ENCODE data around the gene KRTAP10-5.
"Not testable (repeated sequence)": the region's sequence is repeated elsewhere in the genome, so short reads cannot be mapped to it uniquely, and the experiment has no call there.

KRTAP10-5 gene

DNA sequence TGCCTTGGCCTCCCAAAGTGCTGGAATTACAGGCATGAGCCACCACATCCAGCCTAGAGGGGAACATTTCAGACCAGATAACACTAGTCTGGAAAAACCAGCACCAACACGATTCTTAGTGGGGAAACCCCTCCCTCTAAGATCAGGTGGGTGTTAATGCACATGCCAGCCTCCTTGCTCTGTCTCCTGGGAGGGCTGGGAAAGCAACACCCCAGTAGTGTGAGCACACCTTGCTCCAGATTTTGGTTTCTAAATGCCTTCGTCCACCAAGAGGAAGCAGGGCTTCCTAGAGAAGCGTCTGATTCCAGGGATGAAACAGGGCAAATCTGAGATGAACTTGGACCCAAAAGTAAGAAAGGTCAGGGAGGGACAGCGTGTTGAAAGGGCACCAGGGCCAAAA, 9.1 kb downstream of the KRTAP10-5 start:
- DNase-seq = no peak

DNA sequence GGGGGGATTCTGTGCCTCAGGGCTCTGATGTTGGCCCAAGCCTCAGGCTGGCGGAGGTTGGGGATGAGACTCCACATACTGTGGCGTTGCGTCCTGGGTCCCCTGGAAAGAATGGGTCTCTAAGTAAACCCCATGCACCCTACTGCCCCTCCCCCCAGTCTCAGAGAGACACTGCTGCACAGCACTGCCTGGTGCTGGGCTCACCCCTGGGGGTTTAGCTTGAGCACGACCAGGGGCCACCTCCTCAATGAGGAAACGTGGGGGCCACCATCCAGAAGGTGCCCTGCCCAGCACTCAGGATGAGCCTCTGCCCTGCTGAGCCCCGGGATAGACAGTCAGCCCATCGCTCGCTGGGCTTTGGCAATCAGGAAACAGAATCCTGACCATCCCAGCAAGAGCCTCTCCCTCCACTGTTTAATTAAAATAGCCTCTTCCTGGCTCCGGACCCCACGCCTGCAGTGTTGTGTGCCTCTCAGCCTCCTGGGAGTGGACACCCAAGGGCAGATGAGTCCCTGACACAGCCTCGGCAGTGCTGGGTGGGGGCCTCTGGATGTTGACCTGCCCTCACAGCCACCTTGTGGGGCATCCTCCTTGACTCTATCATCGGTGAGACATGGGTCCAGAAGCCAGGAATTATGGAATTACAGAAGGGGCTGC, 10.4 kb downstream of the KRTAP10-5 start:
- DNase-seq = no peak

DNA sequence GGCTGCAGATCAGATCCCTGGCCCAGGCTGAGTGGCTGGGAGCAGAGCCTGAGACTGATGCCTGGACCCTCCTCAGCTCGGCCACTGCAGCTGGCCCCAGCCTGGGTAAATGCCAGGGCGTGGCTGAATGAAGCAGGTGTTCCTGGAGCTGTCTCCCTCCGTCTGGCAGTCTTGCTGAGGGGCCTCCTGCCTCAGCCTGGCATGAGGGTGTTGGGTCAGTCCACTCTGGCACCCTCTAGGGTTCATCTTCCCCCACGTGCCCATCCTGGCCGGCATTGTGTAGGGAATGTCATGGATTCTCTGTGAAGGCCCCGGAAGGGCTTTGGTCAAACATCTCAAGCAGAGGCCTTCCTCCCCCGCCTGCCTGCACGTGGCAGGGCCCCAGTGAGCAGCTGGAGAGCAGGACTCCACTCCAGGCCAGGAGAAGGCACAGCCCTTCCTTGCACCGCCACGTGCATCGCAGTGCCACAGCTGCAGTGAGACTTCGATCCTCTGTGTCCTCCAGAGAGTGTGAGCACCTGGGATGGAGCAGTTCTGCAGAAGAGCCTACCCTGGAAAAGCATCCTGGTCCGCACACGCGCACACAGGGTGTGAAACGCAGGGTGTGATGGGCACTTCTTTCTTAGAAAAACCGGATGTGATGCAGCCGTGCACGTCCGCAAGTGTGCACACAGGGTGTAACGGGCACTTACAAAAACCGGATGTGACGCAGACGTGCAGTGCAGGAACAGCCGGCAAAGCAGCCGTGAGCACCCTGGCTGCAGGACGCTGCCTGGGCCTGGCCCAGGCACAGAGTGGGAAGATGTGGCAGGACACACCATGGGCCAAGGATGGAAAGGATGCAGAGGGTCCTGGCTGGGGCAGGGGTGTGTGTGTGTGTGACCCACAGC, 11.5 kb downstream of the KRTAP10-5 start:
- DNase-seq = peak; percentile 29

DNA sequence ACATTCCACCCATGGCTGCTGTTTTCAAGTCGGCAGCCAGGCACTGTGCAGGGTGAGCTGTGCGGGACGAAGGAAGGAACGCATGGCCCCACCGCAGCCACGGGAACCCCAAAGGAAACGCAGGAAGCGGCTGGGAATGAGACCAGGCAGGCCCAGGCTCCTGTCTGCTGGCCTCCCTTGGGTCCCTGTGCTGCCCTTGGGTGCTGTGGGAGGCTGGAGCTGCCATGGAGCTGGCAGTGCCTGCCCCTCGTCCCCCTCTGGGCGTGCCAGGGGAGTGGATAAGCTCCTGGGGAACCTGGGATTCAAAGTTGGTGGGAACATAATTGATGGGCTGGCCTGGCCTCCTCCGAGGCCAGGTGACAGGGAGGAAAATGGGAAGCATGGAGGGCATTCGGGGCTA, 12.1 kb downstream of the KRTAP10-5 start:
- no peak for DNase-seq

DNA sequence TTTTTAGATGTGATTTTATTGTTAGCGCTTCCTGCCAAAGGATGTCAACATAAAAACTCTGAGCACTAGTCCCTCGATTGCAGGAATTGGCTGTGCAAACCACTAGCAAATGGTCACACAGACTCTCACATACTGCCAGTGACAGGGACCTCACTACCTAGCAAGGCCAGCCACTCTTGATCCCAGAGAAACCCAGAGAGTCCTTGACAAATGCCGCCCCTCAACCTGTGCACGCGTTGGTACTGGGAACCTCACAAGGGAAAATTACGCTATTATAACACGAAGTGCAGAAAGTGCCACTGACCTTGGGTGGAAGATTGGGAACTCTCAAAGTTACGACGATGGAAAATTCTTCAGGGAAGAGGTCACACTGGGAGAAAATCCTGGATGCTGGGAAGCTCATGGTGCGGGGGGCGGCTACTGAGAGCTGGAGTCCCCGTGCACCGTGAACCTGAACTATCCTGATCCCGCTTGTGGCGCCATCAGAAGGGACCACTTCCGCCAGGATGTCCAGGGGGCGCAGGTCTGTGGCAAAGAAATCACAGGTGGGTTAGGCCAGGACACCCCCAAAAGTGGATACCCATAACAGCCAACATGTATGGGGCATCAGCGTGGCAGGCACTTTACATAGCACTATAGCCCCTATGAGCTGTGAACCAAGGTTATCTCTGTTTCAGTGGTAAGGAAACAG, 12.8 kb downstream of the KRTAP10-5 start:
- DNase-seq = no peak

GRCh38 chr21:44566403-44566802, 14.0 kb downstream of the KRTAP10-5 start:
- DNase-seq = no peak

DNA sequence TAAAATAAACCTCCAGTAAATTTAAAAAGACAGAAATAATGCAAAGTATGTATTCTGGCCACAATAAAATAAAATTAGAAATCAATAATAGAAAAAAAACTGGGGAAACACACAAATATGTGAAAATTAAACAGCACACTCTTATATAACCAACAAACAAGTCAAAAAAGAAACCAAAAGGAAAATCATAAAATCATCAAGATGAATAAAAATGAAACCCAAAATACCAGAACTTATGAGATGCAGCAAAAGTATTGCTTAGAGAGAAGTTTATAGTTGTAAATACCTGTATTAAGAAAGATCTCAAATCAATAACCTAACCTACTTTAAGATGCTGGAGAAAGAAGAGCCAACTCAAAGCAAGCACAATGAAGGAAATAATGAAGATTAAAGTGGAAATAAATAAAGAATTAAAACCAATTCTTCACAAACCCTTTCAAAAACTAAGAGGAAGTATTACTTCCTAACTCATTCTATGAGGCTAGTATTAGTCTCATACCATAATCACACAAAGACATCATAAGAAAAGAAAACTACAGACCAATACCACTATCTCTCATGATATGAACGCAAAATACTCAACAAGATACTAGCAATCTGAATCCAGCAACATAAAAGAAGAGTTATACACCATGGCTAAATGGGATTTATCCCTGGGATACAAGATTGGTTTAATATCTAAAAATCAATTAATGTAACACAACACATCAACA, 15.4 kb downstream of the KRTAP10-5 start:
- DNase-seq = no peak

GRCh38 chr21:44564099-44564498, 16.3 kb downstream of the KRTAP10-5 start:
- no peak for DNase-seq

DNA sequence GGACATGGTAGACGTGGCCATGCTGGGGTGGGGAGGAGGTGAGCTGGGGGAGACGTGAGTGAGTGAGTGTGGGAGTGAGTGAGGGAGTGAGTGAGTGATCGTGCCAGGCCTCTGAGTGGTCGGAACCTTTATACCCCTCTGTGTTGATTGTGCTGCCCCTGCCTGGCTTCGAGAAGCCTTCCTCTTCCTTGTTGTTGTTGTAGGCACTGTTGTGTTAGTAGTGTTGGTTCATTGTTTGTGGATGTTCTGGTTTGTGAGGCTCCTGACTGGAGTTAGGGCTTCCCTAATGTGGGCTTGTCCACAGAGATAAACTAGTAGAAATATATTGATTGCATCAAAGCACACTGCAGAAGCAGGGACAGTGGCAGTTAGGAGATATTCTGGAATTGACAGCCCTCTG, 21.7 kb downstream of the KRTAP10-5 start, which contains the start of gene KRTAP10-3:
Gene KRTAP10-3, minus strand, starts transcription at position 101 of the 400 bp plus-strand sequence. Its CDS starts 80 bp downstream, at position 21.
- no peak for DNase-seq

- DNase-seq = not testable (repeated sequence)
These were observed 22.1 kb downstream of the KRTAP10-5 start for GRCh38 chr21:44558329-44558675.

DNA sequence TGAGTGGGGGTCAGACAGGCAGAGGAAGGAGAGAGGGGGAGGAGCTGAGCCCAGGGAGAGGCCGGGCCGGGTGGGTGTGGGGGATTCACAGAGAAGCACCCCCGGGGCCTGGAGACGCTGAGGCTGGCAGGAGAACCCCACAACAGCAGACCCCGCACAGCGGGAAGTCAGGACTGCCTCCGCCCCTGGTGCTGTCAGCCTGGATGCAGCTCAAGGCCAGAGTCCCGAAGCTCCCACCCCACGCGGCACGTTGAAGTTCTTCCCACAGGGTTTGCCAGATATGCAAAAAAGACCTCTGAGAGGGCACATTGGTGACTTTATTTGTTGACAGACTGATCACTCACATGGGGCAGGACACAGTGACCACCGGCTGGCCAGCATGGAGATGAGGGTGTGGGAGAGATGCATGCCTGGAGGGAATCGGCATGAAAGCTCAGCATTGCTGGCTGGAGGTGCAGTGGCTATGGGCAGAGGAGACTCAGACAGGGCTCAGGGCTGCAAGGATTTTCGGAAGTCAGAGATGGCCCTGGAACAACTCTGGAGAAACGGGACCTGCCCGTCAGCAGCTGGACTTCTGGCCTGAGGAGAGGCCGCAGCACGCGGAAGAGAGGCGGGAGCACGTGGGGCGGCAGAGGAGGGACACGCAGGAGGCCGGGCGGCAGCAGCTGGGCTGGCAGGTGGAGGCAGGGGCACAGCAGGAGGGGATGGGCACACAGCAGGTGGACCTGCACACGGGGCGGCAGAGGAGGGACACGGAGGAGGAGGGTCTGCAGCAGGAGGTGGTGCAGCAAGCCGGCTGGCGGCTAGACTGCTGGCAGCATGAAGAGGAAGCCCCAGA, 22.7 kb downstream of the KRTAP10-5 start:
- DNase-seq = no peak

GRCh38 chr21:44556879-44557278, 23.5 kb downstream of the KRTAP10-5 start:
- DNase-seq = no peak

- no peak for DNase-seq
These were observed 25.1 kb downstream of the KRTAP10-5 start for GRCh38 chr21:44555200-44555875.

DNA sequence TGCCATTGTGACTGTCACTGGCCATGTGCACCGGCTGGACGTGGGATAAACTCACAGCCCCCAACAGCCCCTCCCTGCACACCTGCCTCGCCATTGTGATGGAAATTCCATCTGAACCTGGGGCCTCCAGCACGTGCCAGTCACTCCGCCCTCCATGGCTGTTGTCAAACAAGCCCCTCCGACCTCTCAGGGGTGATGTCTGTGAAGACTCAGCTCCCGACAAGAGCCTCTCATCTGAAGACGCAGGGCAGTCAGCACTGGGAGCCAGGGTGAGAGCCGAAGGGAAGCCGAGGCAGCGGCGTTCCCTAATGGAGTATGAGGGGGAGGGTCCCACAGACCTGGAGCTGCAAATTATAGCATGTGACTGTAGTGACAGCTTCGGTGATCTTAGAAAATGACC, 27.7 kb downstream of the KRTAP10-5 start:
- DNase-seq = no peak

DNA sequence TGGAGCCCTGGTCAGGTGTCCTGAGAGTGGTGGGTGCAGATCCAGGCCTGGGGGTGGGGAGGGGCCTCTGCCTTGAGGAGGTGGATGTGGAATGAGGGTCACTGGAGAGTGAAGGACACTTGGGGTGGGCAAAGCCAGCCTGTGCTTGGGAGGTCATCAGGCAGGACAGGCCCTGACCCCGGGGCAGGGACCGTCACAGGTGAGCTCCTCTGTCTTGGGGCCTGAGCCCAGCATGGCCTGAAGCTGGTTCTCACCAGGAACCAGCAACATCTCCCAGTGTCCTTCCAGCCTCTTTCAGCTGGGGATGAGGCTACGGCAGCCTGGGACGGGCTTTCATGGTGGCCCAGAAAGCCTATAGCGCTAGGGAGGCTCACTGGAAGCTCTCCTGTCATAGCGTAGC, 28.3 kb downstream of the KRTAP10-5 start:
- no peak for DNase-seq

- no peak for DNase-seq
These were observed 29.0 kb downstream of the KRTAP10-5 start, which contains the start of gene KRTAP10-2 for GRCh38 chr21:44551340-44551961. TSS of gene KRTAP10-2 (minus strand) at chr21:44551505. CDS start at chr21:44551458, 47 bp downstream.

DNA sequence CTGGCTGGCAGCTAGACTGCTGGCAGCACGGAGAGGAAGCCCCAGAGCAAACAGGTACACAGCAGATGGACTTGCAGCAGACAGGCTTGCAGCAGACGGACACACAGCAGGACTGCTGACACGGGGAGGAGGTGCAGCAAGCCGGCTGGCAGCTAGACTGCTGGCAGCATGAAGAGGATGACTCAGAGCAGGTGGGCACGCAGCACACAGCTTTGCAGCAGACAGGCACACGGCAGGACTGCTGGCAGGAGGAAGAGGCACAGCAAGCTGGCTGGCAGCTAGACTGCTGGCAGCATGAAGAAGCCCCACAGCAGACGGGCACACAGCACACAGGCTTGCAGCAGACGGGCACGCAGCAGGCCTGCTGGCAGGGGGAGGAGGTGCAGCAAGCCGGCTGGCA, 29.6 kb downstream of the KRTAP10-5 start:
- DNase-seq = no peak

- not testable (repeated sequence) for DNase-seq
These were observed 30.1 kb downstream of the KRTAP10-5 start for GRCh38 chr21:44550285-44550684.

DNA sequence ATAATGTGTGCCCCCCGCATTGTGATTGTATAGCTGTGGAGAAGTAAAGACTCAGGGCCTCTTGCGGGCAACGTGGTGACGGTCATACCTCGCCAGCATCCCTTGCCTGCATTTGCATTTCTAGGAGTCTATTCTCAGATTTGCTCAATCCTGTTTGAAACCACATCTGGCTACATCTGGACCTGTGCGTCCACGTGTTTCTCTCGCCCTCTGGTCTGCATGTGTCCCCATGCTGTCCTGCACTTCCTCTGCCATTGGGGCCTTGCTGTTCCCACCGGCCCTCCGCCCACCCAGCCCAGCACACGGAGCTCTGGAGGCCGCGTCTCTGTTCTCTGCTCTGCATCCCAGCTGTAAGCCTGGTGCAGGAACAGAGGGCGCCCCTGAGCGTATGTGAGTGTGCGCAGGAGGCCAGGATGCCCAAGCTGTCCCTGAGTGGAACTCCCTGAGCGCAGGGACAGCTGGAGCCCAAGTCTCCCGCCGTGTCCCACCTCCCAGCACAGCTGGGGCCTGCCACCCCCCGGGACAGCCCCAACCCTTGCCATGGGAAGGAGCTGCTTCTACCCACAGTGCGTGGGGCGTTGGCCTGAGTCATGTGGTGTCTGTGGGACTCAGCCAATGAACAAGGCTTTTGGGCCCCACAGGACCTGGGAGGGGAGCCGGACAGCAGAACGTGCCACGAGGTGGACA, 30.7 kb downstream of the KRTAP10-5 start:
- DNase-seq = peak; percentile 53

DNA sequence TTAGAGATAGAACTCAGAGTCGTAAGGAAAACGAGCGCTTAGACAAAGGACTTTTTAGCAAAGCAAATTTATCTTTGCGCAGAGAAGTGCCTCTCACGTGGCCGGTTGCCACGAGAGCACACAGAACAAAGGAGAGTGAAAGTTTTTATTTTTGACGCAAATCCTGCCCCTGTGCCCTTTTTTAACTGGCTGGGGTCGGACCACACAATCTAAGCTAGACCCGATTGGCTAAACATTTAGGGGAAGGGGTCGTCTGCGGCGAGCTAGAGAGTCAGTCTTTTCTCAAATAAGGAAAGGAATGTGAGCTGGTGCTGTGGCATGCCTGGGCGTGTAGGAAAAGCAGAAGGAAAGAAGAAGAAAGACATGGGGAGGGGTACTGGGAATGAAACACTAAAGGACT, 31.5 kb downstream of the KRTAP10-5 start:
- DNase-seq = no peak

Measured in NCI-H524 treated with DMSO at 0.1 percent for 48 hours (cell line).